Progenitor cell of endocrine pancreas (in vitro differentiated cells): ENCODE measurements around the gene CRTC3. TPM values are rescaled to one million over a fixed set of nuclear protein-coding genes. Genes with fewer than 3 reads are reported as not detected.

Experiments used
- DNase-seq: peaks from one replicate; pipeline ENCODE4 v3.0.0; 2021; ENCODE audit warnings: low spot score; ENCODE audit not compliant: unreplicated experiment
- H3K27ac Mint-ChIP-seq: 2 replicates; pipeline ENCODE4 v1.8.0; 2021; ENCODE audit warnings: mild to moderate bottlenecking, moderate library complexity, mixed read lengths
- H3K27me3 Mint-ChIP-seq: 2 replicates; pipeline ENCODE4 v1.8.0; 2021; ENCODE audit warnings: mixed read lengths
- H3K36me3 Mint-ChIP-seq: 2 replicates; pipeline ENCODE4 v1.8.0; 2022; ENCODE audit warnings: mixed read lengths; ENCODE audit not compliant: insufficient read depth
- H3K4me1 Mint-ChIP-seq: 2 replicates; pipeline ENCODE4 v1.8.0; 2021; ENCODE audit warnings: low read depth, mixed read lengths
- H3K4me3 Mint-ChIP-seq: 2 replicates; pipeline ENCODE4 v1.8.0; 2021; ENCODE audit warnings: low read depth, mild to moderate bottlenecking, moderate library complexity, mixed read lengths
- H3K9me3 Mint-ChIP-seq: 2 replicates; pipeline ENCODE4 v1.8.0; 2021; ENCODE audit warnings: low read depth, mixed read lengths
- total RNA-seq: library from RNA; stranded (reverse); gene quantifications from 2 replicates; pipeline ENCODE4 v1.2.1, GENCODE V29; 2021
- TF ChIP-seq, protein P1 (sequence below): fragments of 200-600 bp; sonication (generic); IDR thresholded peaks from one replicate; pipeline ENCODE4 v1.5.0; 2021; ENCODE audit warnings: antibody characterized with exemption, mild to moderate bottlenecking; ENCODE audit not compliant: unreplicated experiment

The CRTC3 gene
- total RNA-seq, 1 donor from 2014 or later, result 34.6 TPM

DNA sequence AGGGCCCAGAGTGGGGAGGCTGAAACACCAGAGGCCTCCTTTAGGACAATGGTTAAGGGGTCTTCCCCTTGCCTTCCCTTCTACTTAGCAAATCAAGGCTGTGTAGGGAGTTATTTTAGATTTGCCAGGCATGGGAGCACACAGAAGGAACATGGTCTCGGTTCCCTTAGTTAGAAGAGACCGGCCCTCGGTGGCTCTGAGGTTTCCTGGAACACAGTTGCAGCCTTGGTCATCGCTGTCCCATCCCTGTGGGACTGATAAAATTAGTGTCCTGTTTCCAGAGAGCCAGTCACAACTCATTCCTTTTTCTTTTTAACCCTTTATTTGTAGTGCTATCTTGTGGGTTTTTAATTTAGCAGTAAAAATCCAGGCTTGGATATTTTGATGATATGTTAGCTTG, 81.4 kb downstream of the CRTC3 start:
- no peak for DNase-seq
- peaks cover 14% of the 10 kb centered on the region for H3K36me3 Mint-ChIP-seq
- H3K4me1 Mint-ChIP-seq, result peaks cover 16% of the 10 kb centered on the region
- TF ChIP-seq, protein P1, sequence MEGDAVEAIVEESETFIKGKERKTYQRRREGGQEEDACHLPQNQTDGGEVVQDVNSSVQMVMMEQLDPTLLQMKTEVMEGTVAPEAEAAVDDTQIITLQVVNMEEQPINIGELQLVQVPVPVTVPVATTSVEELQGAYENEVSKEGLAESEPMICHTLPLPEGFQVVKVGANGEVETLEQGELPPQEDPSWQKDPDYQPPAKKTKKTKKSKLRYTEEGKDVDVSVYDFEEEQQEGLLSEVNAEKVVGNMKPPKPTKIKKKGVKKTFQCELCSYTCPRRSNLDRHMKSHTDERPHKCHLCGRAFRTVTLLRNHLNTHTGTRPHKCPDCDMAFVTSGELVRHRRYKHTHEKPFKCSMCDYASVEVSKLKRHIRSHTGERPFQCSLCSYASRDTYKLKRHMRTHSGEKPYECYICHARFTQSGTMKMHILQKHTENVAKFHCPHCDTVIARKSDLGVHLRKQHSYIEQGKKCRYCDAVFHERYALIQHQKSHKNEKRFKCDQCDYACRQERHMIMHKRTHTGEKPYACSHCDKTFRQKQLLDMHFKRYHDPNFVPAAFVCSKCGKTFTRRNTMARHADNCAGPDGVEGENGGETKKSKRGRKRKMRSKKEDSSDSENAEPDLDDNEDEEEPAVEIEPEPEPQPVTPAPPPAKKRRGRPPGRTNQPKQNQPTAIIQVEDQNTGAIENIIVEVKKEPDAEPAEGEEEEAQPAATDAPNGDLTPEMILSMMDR, result no peak
- no peak overlapping the region for H3K4me3 Mint-ChIP-seq
- H3K27ac Mint-ChIP-seq, result no peak overlapping the region
- no peaks in the 10 kb centered on the region for H3K9me3 Mint-ChIP-seq
- H3K27me3 Mint-ChIP-seq, result no peaks in the 10 kb centered on the region

DNA sequence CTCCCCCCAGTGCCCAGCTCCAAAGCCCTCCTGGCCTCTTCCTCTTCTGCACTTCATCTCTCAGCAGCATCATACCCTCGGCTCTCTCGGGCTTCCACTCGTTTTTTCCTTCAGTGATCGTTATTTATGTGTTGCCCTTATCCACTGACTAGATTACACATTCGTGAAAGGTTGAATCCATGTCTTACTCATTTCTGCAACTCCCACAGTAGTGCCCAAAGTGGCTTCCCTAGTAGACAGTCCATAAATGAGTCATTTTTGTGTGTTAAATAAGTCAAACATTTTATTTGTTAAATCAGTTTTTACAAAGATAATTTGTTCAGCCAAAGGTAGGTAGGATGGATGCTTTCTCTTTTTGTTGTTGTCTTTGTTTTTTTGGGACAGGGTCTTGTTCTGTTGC, 87.4 kb downstream of the CRTC3 start:
- no peak overlapping the region for H3K4me3 Mint-ChIP-seq
- no peaks in the 10 kb centered on the region for H3K9me3 Mint-ChIP-seq

GRCh38 chr15:90617668-90618097, 88.0 kb downstream of the CRTC3 start:
- Mint-ChIP-seq H3K4me1 (peaks cover 12% of the 10 kb centered on the region), H3K27me3 (no peaks in the 10 kb centered on the region), H3K4me3 (no peak overlapping the region), H3K36me3 (peaks cover 25% of the 10 kb centered on the region), H3K9me3 (no peaks in the 10 kb centered on the region), H3K27ac (no peak overlapping the region)
- no peak for DNase-seq
- TF ChIP-seq, protein P1, result no peak

More for the DNA sequence above, 87.4 kb downstream of the CRTC3 start:
- peaks cover 12% of the 10 kb centered on the region for H3K4me1 Mint-ChIP-seq
- no peaks in the 10 kb centered on the region for H3K27me3 Mint-ChIP-seq
- peaks cover 27% of the 10 kb centered on the region for H3K36me3 Mint-ChIP-seq
- no peak overlapping the region for H3K27ac Mint-ChIP-seq
- DNase-seq, result no peak
- TF ChIP-seq, protein P1, result no peak

GRCh38 chr15:90618330-90619125, 88.8 kb downstream of the CRTC3 start:
- TF ChIP-seq, protein P1, result no peak
- Mint-ChIP-seq H3K4me3 (no peak overlapping the region), H3K9me3 (no peaks in the 10 kb centered on the region), H3K4me1 (peaks cover 12% of the 10 kb centered on the region), H3K36me3 (peaks cover 22% of the 10 kb centered on the region), H3K27me3 (no peaks in the 10 kb centered on the region), H3K27ac (no peak overlapping the region)
- no peak for DNase-seq

DNA sequence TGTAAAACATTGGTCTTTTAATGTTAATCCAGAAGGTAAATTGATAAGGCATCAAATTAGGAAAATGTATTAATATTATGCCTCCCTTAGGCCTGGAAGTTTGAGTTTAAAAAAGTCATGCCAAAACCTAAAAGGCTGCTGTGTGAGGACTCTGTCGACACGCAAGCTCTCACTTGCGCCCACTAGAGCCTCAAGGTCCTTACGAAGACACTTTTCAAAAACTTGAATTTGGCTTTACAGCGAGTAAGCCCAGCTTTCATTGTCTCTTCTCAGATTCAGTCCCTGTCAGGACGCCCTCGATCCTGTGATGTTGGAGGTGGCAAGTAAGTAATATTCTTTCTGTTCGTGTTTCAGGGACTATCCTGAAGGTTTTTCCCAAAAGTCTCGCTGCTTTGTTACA, 89.7 kb downstream of the CRTC3 start:
- H3K4me3 Mint-ChIP-seq, result no peak overlapping the region
- H3K27me3 Mint-ChIP-seq, result no peaks in the 10 kb centered on the region
- DNase-seq, result no peak
- no peaks in the 10 kb centered on the region for H3K9me3 Mint-ChIP-seq
- peaks cover 20% of the 10 kb centered on the region for H3K36me3 Mint-ChIP-seq
- TF ChIP-seq, protein P1, result no peak
- H3K27ac Mint-ChIP-seq, result no peak overlapping the region
- H3K4me1 Mint-ChIP-seq, result peaks cover 12% of the 10 kb centered on the region
